GM19328 (cell line): ENCODE data around the gene IL23R.
"Not testable (repeated sequence)": the region's sequence is repeated elsewhere in the genome, so short reads cannot be mapped to it uniquely, and the experiment has no call there.

Experiments
- ATAC-seq: cut with Tn5 transposase; IDR thresholded peaks from one replicate; pipeline ENCODE4 v1.9.1; 2021; ENCODE audit warnings: mild to moderate bottlenecking, moderate library complexity; ENCODE audit not compliant: unreplicated experiment

IL23R gene, protein sequence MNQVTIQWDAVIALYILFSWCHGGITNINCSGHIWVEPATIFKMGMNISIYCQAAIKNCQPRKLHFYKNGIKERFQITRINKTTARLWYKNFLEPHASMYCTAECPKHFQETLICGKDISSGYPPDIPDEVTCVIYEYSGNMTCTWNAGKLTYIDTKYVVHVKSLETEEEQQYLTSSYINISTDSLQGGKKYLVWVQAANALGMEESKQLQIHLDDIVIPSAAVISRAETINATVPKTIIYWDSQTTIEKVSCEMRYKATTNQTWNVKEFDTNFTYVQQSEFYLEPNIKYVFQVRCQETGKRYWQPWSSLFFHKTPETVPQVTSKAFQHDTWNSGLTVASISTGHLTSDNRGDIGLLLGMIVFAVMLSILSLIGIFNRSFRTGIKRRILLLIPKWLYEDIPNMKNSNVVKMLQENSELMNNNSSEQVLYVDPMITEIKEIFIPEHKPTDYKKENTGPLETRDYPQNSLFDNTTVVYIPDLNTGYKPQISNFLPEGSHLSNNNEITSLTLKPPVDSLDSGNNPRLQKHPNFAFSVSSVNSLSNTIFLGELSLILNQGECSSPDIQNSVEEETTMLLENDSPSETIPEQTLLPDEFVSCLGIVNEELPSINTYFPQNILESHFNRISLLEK

DNA sequence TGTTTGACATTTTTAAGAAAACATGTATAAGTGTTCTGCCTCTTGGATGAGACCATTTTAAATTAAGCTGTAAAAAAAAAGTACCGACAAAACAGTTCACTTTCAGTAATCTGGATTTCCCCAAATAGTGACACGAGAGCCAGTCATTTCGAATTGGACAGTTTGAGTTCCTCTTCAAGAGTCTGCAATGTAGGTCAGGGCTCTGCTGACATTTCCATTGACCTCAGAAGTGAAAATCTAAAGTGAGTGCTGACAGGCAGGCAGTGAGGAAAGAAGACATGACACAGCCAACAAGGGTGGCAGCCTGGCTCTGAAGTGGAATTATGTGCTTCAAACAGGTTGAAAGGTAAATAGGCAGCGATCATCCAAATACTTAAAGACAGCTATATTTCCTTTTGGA lies at the start of gene IL23R:
Gene IL23R (plus strand): TSS at position 259 of the 400 bp plus-strand sequence. CDS start 1,667 bp downstream, outside the sequence.
- ATAC-seq, result peak; percentile 76

DNA sequence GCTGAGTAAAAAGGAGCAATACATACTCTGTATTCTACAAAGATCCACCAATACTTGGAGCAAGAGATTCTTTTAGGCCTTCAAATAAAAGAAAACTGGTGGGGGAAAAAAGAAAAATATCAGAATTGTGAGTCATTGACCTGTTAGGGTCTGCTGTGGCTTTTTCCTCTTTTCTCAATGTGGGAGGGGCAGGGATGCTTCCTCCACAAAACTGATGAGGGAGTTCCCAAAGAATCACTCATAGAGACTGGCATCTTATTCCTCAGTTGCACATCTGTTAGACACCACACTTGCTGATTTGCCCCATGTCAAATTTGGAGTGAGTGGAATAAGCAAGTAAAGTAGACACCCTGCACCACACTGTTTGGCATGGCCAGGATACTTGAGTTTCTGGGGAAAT lies 48.1 kb upstream of the IL23R start:
- ATAC-seq, result no peak

DNA sequence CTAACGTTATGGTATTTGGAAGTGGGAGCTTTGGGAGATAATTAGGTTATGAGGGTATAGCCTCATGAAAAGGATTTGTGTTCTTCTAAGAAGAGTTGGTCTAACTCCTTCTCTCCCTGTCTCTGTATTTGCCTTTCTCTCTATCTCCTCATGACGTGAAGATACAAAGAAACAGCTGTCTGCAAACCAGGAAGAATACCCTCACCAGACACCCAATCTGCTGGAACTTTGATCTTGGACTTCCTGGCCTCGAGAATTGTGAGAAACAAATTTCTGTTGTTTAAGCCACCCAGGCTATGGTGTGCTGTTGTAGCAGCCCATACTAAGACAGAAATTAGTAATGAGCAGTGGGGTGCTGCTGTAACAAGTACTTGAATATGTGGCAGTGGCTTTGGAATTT lies 47.6 kb upstream of the IL23R start:
- ATAC-seq, result no peak

DNA sequence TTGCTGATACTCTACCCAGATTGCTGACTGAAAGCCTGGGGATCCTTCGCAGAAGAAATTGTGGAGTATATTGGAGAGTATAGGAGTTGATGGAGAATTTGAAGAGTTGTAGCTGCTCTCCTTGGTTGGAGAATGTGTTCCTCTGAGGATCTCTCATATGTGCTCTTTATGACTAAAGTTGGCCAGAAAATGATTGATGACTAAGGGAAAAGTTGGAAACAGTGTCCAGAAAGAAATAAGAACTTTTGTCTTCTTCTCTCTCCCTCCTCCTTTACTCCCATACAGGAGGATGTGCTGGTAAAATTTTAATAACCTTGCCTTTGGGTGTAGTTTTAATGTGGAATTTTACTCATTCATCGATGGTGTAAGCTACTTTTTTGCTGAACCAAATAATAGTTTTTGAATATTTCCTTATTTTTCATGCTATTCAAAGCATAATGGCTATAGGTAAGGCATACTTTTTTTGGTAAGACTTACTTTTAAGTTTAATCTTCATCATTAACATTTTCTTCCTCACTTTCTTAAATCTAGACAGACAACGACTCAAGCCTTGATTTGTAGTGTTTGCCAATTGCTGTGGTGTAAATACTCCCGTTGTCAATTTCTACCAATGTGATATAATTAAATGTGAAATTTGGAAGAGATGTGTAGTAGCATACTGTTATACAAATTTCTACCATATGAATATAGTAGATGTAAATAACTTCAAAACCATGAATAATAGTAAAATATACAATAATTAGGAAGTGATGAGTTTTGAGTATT lies 45.2 kb upstream of the IL23R start:
- ATAC-seq, result no peak

DNA sequence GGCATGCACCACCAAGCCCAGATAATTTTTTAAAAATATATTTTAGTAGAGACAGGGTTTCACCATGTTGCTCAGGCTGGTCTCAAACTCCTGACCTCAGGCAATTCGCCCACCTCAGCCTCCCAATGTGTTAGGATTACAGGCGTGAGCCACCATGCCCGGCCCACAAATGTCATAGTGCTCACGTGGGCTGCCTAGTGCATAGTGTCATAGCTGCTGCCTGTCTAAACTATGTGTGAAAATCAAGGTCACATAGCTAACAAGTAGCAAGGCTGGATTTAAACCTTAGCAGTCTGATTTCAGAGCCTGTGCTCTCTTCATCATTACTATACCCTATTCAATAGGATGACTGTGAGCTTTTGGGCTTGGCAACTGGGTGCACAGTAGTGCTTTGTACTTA lies 41.8 kb upstream of the IL23R start:
- no peak for ATAC-seq

DNA sequence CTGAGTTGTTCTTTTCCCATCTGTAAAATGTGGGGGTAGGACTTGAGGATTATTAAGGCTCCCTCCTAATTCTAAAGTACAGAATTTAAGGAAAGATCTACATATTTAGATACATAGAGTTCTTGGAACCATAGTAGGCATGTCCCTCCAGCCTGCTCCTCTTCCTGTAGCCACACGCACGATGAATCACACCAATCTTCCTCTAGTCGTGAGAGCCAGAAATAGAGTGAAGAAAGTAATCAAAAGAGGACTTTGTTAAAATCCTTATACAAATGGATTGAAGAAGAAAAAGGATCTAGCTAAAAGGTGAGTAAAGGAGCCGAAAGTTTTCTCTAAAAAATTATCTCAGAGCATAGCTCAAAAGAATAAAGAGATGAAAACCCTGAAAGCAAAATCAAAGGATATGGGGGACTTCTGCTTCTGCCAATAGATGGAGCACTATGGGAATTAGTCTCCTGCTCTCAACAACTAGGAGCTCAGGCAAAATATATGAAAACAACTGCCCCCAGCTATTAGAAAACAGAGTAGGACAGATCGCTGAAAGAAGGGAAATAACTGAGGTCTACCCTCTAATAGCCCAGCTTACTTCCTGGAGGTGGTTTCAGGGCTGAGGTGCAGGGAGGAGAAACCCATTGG lies 40.0 kb upstream of the IL23R start:
- no peak for ATAC-seq

DNA sequence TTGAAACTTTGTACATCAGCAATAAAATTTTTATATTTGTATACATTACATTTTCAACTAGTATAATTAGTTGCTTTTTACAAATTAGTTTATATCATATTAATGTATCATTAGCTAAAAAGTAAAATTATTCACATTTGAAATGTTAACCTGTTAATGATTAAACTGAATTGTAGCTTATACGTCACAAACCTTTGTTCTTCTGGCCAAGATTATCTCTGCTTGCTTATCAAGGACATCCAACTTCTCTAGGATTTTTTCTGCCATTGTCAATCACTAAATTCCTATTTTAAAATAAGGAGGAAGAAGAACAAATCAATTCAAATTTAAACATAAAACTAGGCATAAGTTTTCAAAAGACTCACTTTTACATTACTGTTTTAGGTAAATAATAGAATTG lies 39.3 kb upstream of the IL23R start:
- no peak for ATAC-seq

DNA sequence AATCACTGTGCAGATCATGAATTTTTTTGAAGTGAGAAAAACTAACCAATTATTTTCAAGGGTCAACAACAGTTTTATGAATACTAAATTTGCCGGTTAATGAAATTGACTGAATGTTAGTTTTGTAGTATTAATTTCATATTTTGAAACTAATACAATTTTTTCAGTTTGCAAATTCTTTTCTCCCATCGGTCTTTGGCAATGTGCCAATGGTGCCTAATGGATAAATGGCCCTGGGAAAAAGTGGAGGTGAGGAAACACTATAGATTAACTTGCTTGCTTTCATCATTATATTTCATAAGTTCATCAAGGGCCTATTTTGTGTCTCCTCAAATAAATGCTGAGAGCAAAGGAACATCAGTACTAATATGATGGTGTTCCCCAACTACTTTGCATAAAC lies 35.6 kb upstream of the IL23R start:
- ATAC-seq, result no peak

DNA sequence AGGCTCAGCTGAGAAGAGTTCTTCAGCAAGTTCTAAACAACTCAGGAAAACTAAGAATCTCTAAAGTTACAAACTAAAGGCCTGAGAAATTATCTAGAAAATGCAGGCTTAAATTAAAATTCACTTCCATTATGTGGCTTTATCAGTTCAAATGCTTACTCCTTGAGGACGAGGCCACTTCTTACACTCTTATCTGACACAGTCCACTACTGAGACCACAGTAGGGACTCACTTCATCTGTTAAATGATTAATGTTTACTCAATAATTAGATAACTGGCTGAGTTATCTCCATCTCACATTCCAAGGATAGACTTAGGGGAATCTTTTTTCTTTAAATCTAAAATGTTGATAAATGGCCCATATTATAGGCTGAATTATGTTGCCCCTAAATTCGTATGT lies 33.1 kb upstream of the IL23R start:
- ATAC-seq, result no peak

DNA sequence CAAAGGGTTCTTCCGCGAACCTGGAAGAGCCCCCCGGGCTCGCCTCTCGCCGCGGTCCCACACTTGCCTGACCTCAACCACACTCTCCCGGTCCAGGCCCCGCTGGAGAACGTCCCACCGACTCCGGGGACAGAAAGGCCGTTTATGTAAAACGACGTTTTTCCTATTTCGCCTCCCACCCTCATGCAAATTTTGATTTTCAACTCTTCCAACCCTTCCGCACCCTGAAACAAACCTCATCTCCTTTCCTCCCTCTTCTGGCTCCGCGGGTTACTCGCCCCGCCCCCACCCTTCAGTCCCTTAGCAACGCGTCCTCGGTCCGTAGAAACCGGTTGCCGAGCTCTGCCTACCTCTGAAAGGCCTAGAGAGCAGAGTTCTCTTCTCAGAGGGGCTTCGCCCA lies 31.6 kb upstream of the IL23R start, which contains the start of gene C1orf141:
Gene C1orf141 (minus strand): TSS at position 276 of the 400 bp plus-strand sequence. CDS start 7,730 bp downstream, outside the sequence.
- ATAC-seq, result no peak

DNA sequence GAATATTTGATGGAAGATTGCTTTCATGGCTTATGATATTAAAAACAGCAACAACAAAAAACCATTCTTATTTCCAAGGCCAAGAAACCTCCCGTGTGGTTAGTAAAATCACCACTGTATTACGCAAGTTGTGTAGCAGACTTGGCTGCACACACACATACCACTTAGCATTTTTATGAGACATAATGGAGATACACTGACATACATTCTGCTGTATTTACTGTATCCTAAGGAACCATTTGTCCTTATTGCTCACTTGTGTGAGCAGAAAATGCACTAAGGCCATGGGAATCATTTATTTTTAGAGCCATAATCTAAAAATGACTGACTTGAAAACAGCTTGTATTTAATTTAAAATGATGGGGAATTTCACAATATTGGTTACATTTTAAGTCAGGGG lies 30.9 kb upstream of the IL23R start:
- ATAC-seq, result no peak

DNA sequence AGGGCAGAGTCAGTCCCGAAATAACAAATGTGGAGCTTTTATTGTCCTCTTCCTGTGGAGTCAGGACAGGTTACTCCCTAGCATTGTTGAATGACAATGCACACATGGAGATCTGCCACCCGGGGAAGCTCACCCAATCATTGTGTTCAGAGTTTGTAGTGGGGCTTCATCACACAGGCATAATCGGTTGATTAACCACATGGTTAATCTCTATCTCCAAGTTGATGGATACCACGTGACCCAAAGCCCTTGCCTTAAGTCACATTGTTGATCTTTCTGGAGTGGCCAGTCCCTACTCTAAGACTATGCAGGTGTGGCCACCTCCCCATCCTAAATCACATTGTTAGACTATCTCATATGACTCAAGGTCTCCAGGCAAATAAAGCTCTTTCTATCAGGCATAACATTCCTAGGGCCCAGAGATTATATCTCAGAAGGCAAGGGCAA lies 28.9 kb upstream of the IL23R start:
- ATAC-seq, result no peak

DNA sequence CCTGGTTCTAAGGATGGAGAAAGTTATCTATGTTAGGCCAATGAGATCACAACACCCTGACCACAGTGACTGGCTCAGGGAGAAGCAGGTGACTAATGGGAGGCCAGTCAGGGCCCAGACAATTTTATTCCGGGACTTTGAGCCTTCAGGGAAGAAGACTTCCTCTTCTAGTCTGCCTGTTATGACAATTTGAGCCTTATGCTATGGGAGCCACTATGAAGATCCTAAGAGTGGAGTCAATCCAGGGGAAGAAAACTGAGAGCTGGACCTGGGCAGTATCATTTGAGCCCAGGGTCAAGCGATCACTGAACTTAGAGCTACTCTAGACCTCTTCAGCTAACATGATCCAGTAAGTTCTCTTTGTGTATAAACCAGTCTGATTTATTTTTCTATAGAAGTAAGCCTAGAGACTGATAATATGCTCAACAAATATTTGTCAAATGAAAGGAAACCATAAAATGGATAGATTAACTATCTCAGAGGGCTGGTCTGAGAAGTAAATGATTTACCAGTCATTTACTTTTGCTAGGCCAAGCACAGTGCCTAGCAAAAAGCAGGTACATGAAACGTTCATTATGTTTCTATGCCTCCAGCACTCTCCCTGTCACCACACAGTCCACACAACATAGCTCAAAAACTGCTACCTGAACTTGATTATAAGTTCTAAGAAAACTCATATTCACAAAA lies 27.3 kb upstream of the IL23R start:
- no peak for ATAC-seq

DNA sequence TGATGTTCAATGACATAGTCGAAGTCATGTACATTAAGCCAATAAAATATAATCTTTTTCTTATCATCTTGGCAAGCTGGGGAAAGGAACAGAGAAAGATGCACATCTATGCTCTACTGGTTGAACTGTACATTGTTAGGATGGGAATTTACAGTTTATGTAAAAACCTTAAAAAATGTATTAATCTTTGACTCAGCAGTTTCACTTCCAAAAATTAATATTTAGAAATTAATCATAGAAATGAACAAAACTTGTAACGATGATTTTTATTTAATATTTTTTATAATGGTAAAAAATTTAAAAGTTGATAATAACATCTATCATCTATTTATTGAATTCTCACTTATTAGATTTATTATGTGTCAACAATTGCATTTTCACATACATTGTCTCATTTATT lies 25.8 kb upstream of the IL23R start:
- no peak for ATAC-seq

DNA sequence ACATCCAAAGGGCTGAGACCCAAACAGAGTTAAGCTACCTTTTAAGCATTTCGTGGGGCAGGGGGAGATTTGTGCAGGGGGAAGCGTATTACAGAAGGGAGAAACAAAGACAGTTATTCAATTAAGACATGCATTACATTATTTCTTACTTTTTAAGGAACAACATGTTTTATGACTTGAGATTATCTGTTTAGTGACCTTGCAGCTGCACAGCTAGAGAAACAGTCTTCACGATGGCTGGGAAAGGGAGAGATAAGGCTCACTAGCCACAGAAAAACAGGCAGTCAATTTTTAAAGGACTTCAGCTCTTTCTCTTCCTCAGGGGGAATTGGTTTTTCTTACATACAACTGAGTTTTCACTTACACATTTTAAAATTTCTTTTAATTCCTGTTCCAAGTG lies 24.4 kb upstream of the IL23R start:
- ATAC-seq, result not testable (repeated sequence)

DNA sequence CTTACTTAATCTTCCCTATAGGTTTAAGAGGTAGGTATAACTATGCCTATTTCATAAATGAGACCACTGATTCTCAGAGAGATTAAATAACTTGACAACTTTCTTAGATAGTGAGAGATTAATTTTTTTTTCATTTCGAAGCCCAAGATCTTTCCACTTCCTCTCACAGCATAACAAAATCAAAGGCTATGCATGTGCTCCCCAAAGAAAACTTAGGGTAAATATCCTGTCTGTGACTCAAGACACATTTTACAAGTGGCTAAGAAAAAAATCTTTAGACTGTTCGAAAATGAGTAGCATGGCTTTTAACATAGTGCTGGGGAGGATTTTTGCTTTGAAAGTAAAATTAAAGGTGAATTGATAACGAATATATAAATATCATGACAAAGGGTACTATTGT lies 23.3 kb upstream of the IL23R start:
- ATAC-seq, result no peak

DNA sequence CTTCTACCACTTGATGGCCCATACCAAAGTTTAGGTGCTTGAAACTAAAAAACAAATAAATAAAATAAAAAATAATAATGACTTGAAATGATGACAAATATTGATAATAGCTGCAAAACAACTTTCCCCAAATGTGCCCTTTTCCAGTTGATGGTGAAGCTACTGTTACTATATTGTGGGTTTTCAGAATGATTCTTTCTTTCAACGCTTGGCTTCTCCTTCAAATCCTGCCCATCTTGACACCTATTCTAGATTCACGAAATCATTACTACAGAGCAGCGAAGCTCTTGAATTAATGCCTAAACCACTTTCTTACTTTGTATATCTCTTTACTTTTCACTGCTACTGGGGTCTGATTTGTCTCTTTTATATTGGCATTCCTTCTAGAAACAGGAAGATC lies 22.3 kb upstream of the IL23R start:
- no peak for ATAC-seq

DNA sequence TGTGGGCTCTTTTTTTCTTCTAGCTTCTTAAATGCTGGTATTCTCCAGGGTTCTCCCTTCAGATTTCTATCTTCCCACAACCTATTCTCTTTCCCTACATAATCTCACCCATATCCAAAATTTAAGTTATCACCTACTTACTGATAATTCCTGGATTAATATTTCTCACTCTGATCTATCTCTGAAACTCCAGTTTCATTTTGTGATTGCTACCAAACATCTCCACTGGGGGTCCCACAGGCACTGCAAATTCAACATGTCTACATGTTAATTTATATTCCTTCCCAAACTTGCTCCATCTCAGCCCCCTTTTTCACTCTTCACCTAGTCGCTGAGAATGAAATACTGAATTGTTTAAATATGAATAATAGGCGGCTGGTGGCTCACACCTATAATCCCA lies 21.6 kb upstream of the IL23R start:
- no peak for ATAC-seq

DNA sequence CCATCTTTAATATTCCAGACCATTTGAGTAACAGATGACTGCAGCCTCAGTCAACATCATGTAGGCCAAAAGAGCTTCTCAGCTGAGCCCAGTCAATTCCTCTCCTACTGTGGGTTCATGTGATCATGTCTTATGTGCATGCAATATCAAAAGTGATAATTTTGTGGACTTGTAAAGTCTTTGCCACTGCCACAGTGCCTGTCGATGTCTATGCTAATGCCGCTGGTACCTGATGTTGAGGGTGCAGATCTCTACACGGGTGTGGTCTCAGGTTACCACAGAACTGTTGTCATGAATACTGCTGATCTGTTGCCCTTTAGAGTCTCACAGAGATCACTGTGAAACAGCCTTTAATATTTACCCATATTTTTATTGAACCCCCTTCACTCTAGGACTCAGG lies 20.2 kb upstream of the IL23R start:
- ATAC-seq, result no peak

DNA sequence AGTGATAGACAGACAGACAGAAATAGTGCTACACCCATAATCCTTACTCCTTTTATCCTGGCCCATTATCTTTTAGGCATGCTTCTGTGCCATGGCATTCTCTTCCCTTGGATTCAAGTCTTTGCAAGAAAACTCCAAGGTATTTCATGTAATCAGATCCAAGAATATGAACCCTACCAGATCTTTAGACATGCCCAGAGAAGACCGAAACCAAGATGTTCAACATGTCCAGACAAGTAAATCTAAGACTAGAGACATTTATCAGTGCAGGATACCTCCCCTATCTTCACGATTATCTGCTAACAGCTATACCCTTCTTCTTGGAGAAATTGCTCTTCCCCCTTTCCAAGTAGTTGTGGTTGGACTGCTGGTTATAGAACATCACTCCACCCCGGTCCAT lies 19.7 kb upstream of the IL23R start:
- no peak for ATAC-seq

DNA sequence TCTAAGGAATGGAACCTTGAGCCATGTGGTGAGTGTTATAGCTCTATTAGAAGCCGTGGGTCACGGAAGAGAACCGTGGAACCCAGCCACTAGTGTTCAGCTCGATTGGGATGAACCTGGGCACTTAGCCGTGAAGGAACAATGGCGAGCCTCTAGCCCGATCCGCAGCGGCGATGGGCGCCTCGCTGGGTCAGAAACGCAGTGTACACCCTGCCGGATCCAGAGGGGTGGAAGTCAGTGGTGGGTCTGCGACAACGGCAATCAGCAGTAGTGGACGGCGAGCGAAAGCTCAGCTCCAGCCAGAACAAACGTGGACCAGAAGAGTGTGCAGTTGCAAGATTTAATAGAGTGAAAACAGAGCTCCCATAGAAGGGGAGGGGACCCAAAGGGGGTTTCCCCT lies 18.3 kb upstream of the IL23R start:
- not testable (repeated sequence) for ATAC-seq
